GM18868 (cell line): ENCODE results near the gene NLRP1.

ENCODE experiments used
- ATAC-seq: cut with Tn5 transposase; IDR thresholded peaks from one replicate; pipeline ENCODE4 v1.9.1; 2021; ENCODE audit warnings: mild to moderate bottlenecking, moderate library complexity; ENCODE audit not compliant: unreplicated experiment

Gene NLRP1

DNA sequence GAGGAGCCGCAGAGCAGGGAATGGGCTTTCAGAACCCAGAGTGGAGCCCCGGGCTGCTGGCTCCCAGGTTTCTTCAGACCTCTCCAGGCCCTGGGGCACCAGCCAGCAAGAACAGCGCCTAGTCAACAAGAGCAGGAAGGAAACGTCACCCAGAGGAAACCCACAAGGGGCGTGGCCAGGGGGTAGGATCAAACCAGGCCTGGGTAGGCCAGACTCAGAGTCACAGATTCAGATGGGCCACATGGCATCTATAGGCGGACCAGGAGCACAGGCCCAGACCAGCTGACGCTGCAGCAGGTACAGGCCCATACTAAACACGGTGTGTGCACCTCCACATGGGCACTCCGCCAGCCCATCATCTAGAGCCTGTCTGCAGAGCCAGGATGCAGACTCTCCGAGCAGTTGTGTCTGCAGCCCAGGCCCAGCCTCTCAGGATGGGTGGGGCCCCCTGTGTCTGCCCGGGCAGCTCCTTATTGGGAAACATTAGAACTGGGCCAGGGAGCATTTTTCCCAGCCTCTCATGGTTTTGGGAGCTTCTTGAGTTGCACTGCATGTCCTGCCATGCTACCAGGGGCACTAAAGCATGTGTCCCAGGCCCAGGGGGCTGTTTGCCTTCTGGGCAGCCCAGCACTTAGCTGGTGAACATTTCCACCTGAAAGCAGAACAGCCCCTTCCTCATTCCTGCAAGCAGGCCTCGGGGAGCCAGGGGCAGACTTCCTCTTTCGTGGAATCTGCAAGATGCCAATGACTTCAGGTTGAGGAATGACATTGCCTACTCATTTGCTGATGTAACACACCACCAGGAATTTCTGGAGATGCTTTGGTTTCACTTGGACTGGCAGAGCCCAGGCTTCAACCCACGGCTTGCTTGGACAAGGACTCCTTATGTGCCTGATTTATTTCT is at the start of gene NLRP1:
NLRP1 (minus strand) TSS at position 127 of the 904 bp plus-strand sequence. CDS start 552 bp downstream, outside the sequence.
- peak; percentile 84 for ATAC-seq

DNA sequence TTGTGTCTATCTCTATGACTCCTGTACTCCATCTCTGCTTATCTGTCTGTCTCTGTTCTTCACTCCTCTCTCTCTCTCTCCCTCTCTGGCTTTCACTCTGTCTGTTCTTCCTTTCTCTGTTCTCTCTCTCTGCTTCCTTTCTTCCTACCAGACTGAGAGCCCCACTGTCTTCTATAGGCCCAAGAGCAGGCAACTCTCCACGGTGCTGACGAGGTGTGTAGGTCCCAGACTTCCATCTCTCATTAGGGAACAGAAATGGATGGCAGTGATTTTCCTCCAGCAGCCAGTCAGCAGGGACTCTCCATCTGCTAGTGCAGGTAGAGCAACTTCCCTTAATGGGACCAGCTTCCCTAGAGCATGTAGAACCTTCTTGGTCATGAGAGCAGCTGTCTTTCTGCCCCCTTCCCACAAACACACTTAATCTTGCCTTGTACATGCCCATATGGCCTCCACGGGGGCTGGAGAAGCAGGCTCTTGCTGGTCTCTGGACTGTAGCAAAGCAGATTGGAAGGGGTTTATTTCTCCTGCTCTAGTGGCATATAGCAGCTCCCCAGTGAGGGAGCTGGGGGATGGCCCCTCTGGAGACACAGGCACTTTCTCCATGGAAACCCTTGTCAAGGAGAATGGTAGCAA is 47.8 kb upstream of the NLRP1 start:
- ATAC-seq = no peak

GRCh38 chr17:5630434-5630833 is 46.1 kb upstream of the NLRP1 start:
- ATAC-seq = no peak

GRCh38 chr17:5629128-5629527 is 44.8 kb upstream of the NLRP1 start:
- no peak for ATAC-seq

DNA sequence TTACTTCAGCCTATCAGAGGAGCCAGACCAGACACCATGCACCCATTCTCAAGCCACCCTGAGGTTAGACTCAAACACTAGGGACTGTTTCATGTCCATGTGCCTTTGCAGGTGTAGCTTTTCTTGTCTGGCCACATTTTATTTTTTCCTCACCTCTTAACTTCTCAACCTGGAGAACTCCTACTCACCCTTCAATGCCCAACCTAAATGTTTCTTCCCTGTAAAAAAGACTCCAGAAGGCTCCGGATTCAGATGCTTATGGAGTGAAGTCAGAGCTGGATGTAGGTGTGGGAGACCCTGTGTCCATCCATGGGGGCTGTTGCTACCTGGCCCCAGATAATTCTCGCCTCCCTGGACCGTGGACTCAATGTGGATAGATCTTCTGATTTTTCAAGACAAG is 44.0 kb upstream of the NLRP1 start:
- no peak for ATAC-seq

DNA sequence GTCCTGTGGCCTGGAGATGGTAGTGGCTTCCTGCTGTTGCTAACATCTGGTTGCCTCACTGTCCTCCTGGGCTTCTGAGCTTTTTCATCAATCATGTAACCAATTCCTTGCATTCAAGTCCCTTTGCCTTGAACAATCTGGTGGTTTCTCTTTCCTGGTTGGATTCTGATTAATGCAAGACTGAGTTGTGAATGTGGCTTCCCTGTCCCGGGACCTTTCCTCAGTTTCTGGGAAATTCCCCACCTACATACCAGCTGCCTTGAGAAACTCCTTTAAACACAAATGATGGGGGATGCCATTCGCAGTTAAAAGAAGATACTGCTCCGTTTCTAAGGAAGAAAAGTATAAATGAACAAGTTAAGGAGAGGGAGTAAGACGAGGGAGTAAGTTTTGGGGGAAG is 39.9 kb upstream of the NLRP1 start:
- ATAC-seq = no peak

GRCh38 chr17:5621729-5622128 is 37.4 kb upstream of the NLRP1 start:
- ATAC-seq = no peak

DNA sequence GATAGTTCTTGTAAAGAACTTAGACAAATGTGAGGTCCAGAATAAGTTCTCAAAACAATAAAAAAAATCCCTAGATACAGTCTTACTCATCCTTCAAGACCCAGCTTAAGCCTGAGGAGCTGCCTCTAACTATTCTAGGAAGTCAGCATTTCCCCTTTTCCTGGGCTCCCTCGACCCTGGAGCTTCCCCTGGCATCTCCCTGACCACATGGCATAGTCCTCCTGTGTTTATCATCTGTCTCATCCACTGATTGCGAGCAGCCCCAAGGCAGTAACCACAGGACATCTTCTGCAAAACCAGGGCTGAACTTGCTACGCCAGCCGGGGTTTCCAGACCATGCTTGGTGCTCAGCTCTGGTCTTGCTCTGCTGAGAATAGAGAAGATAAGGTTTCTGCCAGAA is 36.7 kb upstream of the NLRP1 start:
- ATAC-seq = no peak

DNA sequence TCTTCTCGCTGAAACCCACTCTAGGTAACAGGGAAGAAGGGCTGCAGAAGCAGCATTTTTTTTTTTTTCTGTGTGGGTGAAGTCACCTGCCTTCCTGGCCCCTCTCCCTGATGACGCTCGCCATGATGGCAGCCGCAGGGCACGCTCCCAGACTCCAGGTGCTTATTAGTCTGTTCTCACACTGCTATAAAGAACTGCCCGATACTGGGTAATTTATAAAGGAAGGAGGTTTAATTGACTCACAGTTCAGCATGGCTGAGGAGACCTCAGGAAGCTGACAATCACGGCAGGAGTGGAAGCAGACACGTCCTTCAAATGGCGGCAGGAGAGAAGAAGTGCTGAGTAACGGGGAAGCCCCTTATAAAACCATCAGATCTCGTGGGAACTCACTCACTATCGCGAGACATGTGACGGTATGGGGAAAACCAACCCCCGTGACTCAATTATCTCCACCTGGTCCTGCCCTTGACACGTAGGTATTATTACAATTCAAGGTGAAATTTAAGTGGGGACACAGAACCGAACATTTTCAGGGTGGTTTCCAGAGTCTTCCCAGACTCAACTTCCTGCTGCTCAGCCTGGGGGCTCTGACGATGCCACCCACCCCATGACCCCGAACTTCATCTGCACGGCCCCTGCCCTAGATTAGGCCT is 34.9 kb upstream of the NLRP1 start:
- no peak for ATAC-seq

DNA sequence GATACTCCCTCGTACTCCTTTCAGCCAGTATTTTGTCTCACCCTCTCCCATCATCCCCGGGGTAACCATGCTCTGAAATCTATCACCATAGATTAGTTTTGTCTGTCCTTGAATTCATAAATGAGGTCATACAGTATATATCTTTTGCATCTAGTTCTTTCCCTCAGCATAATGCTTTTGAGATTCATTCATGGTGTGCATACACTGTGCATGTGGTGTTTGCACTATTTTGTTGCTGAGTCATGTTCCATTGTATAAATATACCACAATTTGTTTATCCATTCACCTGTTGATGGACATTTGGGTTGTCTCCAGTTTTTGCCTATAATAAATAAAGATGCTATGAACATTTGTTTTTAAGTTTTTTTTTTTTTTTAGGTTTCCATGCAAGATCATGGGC is 34.2 kb upstream of the NLRP1 start:
- no peak for ATAC-seq

DNA sequence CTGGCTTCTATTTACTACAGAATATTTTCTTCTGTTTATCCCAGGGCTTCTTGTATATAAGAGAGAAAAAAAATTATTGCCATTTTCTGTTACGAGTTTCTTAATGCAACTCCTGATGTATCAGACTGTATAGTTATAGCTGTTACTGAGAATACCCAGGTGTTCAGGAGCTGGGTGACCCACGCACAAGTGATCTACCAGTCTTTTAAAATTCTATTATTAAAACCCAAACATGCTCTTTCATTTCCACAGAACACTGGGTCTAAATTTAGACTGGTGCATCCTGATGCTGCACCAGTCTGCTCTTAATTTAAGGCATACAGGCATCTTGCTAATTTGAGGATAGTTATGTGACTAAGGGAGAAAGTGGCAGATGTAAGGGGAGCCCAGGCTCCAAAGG is 31.2 kb upstream of the NLRP1 start:
- no peak for ATAC-seq

DNA sequence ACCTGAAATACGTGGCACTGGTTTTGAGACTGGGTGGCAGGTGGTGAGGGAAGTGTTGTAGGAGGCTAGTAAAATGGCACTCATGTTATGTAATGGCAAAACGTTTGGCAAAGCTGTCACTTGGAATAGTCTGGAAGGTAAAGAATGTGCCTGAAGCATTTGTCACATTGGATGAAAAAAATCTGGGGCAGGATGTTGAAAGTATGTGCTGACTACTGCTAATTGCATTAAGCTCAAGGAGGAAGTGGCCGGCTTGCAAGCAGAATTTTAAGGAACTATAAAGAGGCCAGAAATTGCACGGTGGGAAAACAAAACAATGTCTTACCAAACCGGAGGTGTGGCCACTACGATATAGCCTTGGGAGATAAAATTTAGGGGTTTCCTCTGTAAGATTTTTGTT is 26.6 kb upstream of the NLRP1 start:
- ATAC-seq = no peak

- ATAC-seq = no peak
Observed at GRCh38 chr17:5608399-5609112, 24.2 kb upstream of the NLRP1 start.

- no peak for ATAC-seq
Observed at GRCh38 chr17:5607946-5608345, 23.6 kb upstream of the NLRP1 start.

DNA sequence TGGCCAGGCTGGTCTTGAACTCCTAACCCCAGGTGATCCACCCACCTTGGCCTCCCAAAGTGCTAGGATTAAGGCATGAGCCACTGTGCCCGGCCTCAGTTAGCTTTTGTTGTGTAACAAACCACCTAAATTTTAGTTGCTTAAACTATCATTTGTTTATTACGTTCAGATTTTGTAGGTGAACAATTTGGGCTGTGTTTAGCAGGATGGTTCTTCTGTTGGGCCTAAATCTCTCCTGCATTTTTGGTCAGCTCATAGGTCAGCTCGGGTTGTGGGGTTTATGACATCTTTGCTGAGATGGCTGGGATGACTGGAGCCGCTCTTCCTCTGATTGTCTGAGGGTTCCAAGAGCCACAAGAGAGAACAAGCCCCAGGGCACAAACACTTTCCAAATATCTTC is 21.1 kb upstream of the NLRP1 start:
- ATAC-seq = no peak

DNA sequence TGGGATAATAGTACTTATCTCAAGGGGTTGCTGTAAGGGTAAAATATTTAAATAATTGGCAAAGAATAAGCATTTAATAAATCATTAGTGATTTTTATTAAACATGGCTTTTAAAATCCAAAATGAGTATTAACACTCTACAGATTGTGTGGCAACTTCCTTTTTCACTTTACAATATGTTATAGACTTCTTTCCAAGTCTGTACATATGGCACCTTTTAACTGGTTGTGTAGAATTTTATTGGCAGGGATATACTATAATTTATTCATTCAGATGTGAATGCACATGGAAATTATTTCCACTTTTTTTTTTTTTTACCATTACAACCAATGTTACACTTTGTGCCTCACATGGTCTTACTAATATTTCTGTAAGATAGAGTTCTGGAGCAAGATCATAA is 15.7 kb upstream of the NLRP1 start:
- ATAC-seq = no peak

- ATAC-seq = no peak
Observed at GRCh38 chr17:5598457-5598856, 14.1 kb upstream of the NLRP1 start.

GRCh38 chr17:5596421-5596820 is 12.1 kb upstream of the NLRP1 start:
- no peak for ATAC-seq

- no peak for ATAC-seq
Observed at GRCh38 chr17:5595831-5596230, 11.5 kb upstream of the NLRP1 start.

DNA sequence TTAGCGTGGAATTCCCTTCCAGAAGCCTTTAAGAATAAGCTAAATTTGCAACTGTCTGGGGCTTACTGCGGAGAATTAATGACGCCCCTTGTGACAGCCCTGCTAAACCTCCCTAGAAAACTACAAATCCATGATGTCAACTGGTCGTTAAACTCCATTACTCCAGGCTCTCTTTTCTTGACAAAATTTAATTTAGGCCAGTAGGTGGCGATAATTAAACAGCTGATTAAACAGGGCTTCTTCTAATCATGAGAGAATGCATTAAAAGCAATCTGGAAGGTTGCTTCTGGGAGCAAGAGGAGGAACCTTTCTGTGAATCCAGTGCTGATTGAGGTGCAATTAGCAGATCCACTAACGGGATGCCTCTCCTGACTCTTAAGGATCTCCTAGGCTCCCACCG is 8.1 kb upstream of the NLRP1 start:
- ATAC-seq = no peak

DNA sequence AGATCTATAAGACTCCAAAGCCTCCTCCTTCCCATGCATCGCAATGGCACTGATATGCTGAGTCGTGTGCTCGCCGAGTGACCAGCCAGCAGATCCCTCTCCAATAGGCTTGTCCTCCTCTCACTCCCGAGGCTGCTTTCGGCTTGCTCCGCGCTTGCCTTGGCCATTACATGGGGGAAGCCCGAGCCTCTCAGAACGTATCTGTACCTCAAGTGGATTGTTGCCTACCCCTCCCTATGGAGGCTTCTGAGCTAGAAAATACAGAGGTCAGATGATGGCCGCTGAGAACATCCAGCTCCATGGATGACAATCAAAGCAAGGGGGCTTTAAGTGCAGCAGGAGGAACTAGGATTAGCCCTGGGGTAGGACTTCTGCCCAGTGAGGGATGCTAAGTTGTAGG is 7.7 kb upstream of the NLRP1 start:
- no peak for ATAC-seq
